IMR-90 (cell line): Measurements from ENCODE around the gene AGPAT3. TPM values are rescaled to one million over a fixed set of nuclear protein-coding genes. Genes with fewer than 3 reads are reported as not detected.

Experiments used
- ATAC-seq: fragments of 200-7000 bp; cut with Tn5 transposase; 2 replicates; pipeline ENCODE4 v1.9.1; 2020; ENCODE audit warnings: low read depth, mild to moderate bottlenecking, moderate library complexity
- BruUV-seq: library from RNA; stranded (reverse); fragments of 400-500 nt; replicated peaks from 2 replicates; lab custom pipeline; 2021; lab: Mats Ljungman, UMichigan
- CTCF ChIA-PET: fragments of 300-600 bp; formaldehyde crosslinking; extraction: SDS; loops from one replicate; lab custom pipeline; 2021; ENCODE audit warnings: antibody characterized with exemption; lab: Yijun Ruan, JAX
- POLR2A ChIA-PET: fragments of 300-600 bp; sonication (Branson Sonifier 250); formaldehyde crosslinking; loops from one replicate; lab custom pipeline; 2022; ENCODE audit warnings: antibody characterized with exemption; ENCODE audit not compliant: unreplicated experiment; lab: Charles Lee
- DNase-seq: peaks from one replicate; pipeline ENCODE4 v3.0.0; 2013
- H2AFZ ChIP-seq: replicated peaks from 2 replicates; pipeline ENCODE3; 2013; ENCODE audit warnings: low read length, mild to moderate bottlenecking; ENCODE audit not compliant: poor library complexity
- H2AK5ac ChIP-seq: 2 replicates; pipeline ENCODE4 v1.6.1; 2013; ENCODE audit warnings: low read depth, low read length, inconsistent platforms
- H2AK9ac ChIP-seq: replicated peaks from 2 replicates; pipeline ENCODE3; 2013; ENCODE audit warnings: mild to moderate bottlenecking, low read depth, low read length, moderate library complexity; ENCODE audit not compliant: poor library complexity
- H2BK120ac ChIP-seq: 2 replicates; pipeline ENCODE4 v1.6.1; 2013; ENCODE audit warnings: low read depth, low read length, inconsistent platforms
- H2BK15ac ChIP-seq: 3 replicates; pipeline ENCODE4 v1.6.1; 2013; ENCODE audit warnings: low read depth, low read length, inconsistent platforms
- H2BK20ac ChIP-seq: 2 replicates; pipeline ENCODE4 v1.6.1; 2013; ENCODE audit warnings: low read depth, mild to moderate bottlenecking, inconsistent platforms, low read length, moderate library complexity
- H2BK5ac ChIP-seq: 2 replicates; pipeline ENCODE4 v1.6.1; 2013; ENCODE audit warnings: mild to moderate bottlenecking, low read depth, low read length, inconsistent platforms; ENCODE audit not compliant: poor library complexity, severe bottlenecking
- H3K14ac ChIP-seq: replicated peaks from 2 replicates; pipeline ENCODE4 v1.6.1; 2013; ENCODE audit warnings: low read depth, low read length, inconsistent platforms
- H3K18ac ChIP-seq: 2 replicates; pipeline ENCODE4 v1.6.1; 2013; ENCODE audit warnings: low read depth, low read length, control low read depth
- H3K23ac ChIP-seq: 2 replicates; pipeline ENCODE4 v1.6.1; 2013; ENCODE audit warnings: low read depth, low read length, inconsistent platforms
- H3K27ac ChIP-seq: 2 replicates; pipeline ENCODE4 v1.5.1; 2013; ENCODE audit warnings: mild to moderate bottlenecking, control low read depth, low read length; ENCODE audit not compliant: insufficient read depth
- H3K27me3 ChIP-seq: 2 replicates; pipeline ENCODE4 v1.6.1; 2013; ENCODE audit warnings: low read length; ENCODE audit not compliant: control insufficient read depth, insufficient read depth
- H3K36me3 ChIP-seq: 2 replicates; pipeline ENCODE4 v1.6.1; 2013; ENCODE audit warnings: low read length, mixed read lengths; ENCODE audit not compliant: control insufficient read depth, insufficient read depth
- H3K4ac ChIP-seq: 2 replicates; pipeline ENCODE4 v1.6.1; 2013; ENCODE audit warnings: low read depth, low read length, inconsistent platforms
- H3K4me1 ChIP-seq: 2 replicates; pipeline ENCODE4 v1.6.1; 2013; ENCODE audit warnings: low read length, mixed read lengths; ENCODE audit not compliant: control insufficient read depth, insufficient read depth
- H3K4me2 ChIP-seq: 2 replicates; pipeline ENCODE4 v1.6.1; 2013; ENCODE audit warnings: low read depth, mild to moderate bottlenecking, control low read depth, low read length, moderate library complexity
- H3K4me3 ChIP-seq: 2 replicates; pipeline ENCODE4 v1.5.1; 2013; ENCODE audit warnings: low read depth, mild to moderate bottlenecking, control low read depth, low read length, moderate library complexity; ENCODE audit not compliant: insufficient read depth
- H3K56ac ChIP-seq: 2 replicates; pipeline ENCODE4 v1.6.1; 2013; ENCODE audit warnings: low read length, inconsistent platforms; ENCODE audit not compliant: insufficient read depth; ENCODE audit errors: extremely low read depth
- H3K79me1 ChIP-seq, 2 experiments: 2 replicates each; pipeline ENCODE4 v1.6.1; 2013; ENCODE audit warnings: low read length in 2 of 2, inconsistent platforms in 1 of 2, low read depth in 1 of 2
- H3K9ac ChIP-seq: 2 replicates; pipeline ENCODE4 v1.6.1; 2013; ENCODE audit warnings: low read depth, low read length, control low read depth
- H3K9me1 ChIP-seq: 2 replicates; pipeline ENCODE4 v1.6.1; 2013; ENCODE audit warnings: low read length, inconsistent platforms; ENCODE audit not compliant: insufficient read depth
- H3K9me3 ChIP-seq: 2 replicates; pipeline ENCODE4 v1.6.1; 2013; ENCODE audit warnings: low read length; ENCODE audit not compliant: control insufficient read depth, insufficient read depth
- H4K20me1 ChIP-seq: 2 replicates; pipeline ENCODE4 v1.6.1; 2013; ENCODE audit warnings: low read length, inconsistent platforms; ENCODE audit not compliant: insufficient read depth
- H4K5ac ChIP-seq: 2 replicates; pipeline ENCODE4 v1.6.1; 2013; ENCODE audit warnings: mild to moderate bottlenecking, low read depth, low read length, control low read depth
- H4K8ac ChIP-seq, 2 experiments: 2 replicates each; pipeline ENCODE4 v1.6.1; 2013; ENCODE audit warnings: low read depth in 2 of 2, low read length in 2 of 2, control low read depth in 1 of 2, inconsistent platforms in 1 of 2
- H4K91ac ChIP-seq: 2 replicates; pipeline ENCODE4 v1.6.1; 2013; ENCODE audit warnings: low read depth, low read length, inconsistent platforms; ENCODE audit not compliant: insufficient read depth
- FOS ChIP-seq: fragments of 150-350 bp; IDR thresholded peaks from 2 replicates; pipeline ENCODE4 v1.6.1; 2016; ENCODE audit warnings: low read depth, low read length
- MAFK ChIP-seq: IDR thresholded peaks from 2 replicates; pipeline ENCODE4 v1.6.1; 2012; ENCODE audit warnings: low read depth, low read length, improper control_type of control experiment
- WGBS, 2 experiments: methylation state at CpG; one replicate each; pipeline versions ENCODE4 v1.1.5 to v1.1.7; 2013; ENCODE audit warnings: missing lambda C conversion rate in 2 of 2; ENCODE audit not compliant: insufficient read length in 1 of 2; ENCODE audit errors: extremely low coverage in 2 of 2; 5-methylcytosine and 5-hydroxymethylcytosine counted together
- dilution Hi-C: fragments of 300-500 bp; cut with HindIII; formaldehyde crosslinking; loops from one replicate; pipeline ENCODE4 v1.14.3; 2018; ENCODE audit warnings: low sequenced_read_pairs; ENCODE audit not compliant: unreplicated experiment
- in situ Hi-C: fragments of 300-500 bp; cut with MboI; formaldehyde crosslinking; loops from 3 replicates; pipeline ENCODE4 v1.14.3; 2019; ENCODE audit warnings: low sequenced_read_pairs, inconsistent platforms, mixed read lengths
- intact Hi-C: fragments of 100-400 bp; cut with micrococcal nuclease; formaldehyde crosslinking; loops from 2 replicates; pipeline ENCODE4 v1.10.0; 2022
- polyA plus RNA-seq, 3 experiments: library from polyadenylated mRNA; depleted of rRNA; stranded (reverse); fragments of >200 nt; gene quantifications; 2 replicates each; pipeline ENCODE4 v1.2.3, GENCODE V29; 2012; ENCODE audit warnings: low replicate concordance in 1 of 3
- total RNA-seq: library from RNA; depleted of rRNA; stranded (reverse); fragments of >200 nt; gene quantifications from 2 replicates; pipeline ENCODE4 v1.2.3, GENCODE V29; 2012

The AGPAT3 gene
- total and polyA plus RNA-seq, 2 of the 4 experiments (the other 2 are of a cell fraction): 27.1 to 38.7 TPM

GRCh38 chr21:44011123-44011522, 146.1 kb downstream of the AGPAT3 start:
- Histone ChIP-seq H4K91ac (peak overlapping the region; percentile 91; the same call in 1 of the 2 replicates), H4K8ac (peak overlapping the region; percentile 72 to 86), H3K56ac (no peak overlapping the region), H3K9me3 (no peaks in the 10 kb centered on the region), H2BK20ac (no peak overlapping the region), H3K9me1 (peaks cover 9% of the 10 kb centered on the region; the same call in 1 of the 2 replicates), H3K9ac (peak overlapping the region; percentile 74; the same call in 1 of the 2 replicates), H2AFZ (no peak overlapping the region), H3K36me3 (no peaks in the 10 kb centered on the region), H4K20me1 (peaks cover 29% of the 10 kb centered on the region), H3K27me3 (no peaks in the 10 kb centered on the region), H3K4me3 (peak overlapping the region; percentile 92), H3K14ac (0 out of 2 replicates have a peak overlapping the region, but pooled peaks have one; percentile 21), H3K18ac (no peak overlapping the region), H3K4me2 (peak overlapping the region; percentile 80), H2AK5ac (peak overlapping the region; percentile 64; the same call in 1 of the 2 replicates), H2BK15ac (no peak overlapping the region), H4K5ac (peak overlapping the region; percentile 51), H2BK5ac (no peak overlapping the region), H2BK120ac (no peak overlapping the region), H3K23ac (peak overlapping the region; percentile 4), H3K4ac (peak overlapping the region; percentile 67), H3K79me1 (peaks cover 7 to 30% of the 10 kb centered on the region in 2 experiments), H3K27ac (peak overlapping the region; percentile 90), H2AK9ac (peak overlapping the region; percentile 31), H3K4me1 (peaks cover 9% of the 10 kb centered on the region)
- no CpG with 5 or more reads among the region's 9 CpGs for WGBS, 2 experiments
- BruUV-seq: TSS peak; percentile 66
- in situ Hi-C loops (no loop called here), dilution Hi-C loops (no loop called here), intact Hi-C loops (loop anchor here (5.0 kb wide), 1 partner anchor 41 kb away; no protein-coding TSS in a partner anchor)
- TF ChIP-seq MAFK (no peak), FOS (no peak)
- POLR2A ChIA-PET: no interaction called here
- ATAC-seq (no peak), DNase-seq (no peak)
- CTCF ChIA-PET: no interaction called here
